Measurements from ENCODE around the gene KRTAP9-2. TPM values are rescaled to one million over a fixed set of nuclear protein-coding genes. Genes with fewer than 3 reads are reported as not detected.
"Not testable (repeated sequence)": the region's sequence is repeated elsewhere in the genome, so short reads cannot be mapped to it uniquely, and the experiment has no call there.

KRTAP9-2 gene
- total and polyA plus RNA-seq, 2 experiments from 2014 or later = not detected

GRCh38 chr17:41271858-41272257, 45.4 kb downstream of the KRTAP9-2 start:
- Histone ChIP-seq H2AFZ (no peak overlapping the region), H3K4me2 (ENCODE audit: unreplicated experiment) (no peak overlapping the region), H3F3A (ENCODE audit: insufficient read depth) (no peaks in the 10 kb centered on the region), H3K9me2 (ENCODE audit: insufficient read depth) (no peaks in the 10 kb centered on the region), H3K27ac (no peak overlapping the region), H3K9ac (no peak overlapping the region), H3K36me3 (ENCODE audit: low read depth) (no peaks in the 10 kb centered on the region), H4K20me1 (ENCODE audit: insufficient read depth) (no peaks in the 10 kb centered on the region), H3K27me3 (replicated peaks; ENCODE audit: insufficient read depth) (no peaks in the 10 kb centered on the region), H3K9me3 (ENCODE audit: low read depth) (no peaks in the 10 kb centered on the region), H3K4me1 (ENCODE audit: insufficient read depth) (no peaks in the 10 kb centered on the region), H3K79me2 (ENCODE audit: insufficient read depth) (no peaks in the 10 kb centered on the region), H3K4me3 (no peak overlapping the region)
- no CpG with 5 or more reads among the region's 1 CpG for WGBS, 2 experiments (ENCODE audit: low coverage in 1 of 2, low lambda C conversion rate in 2 of 2, missing lambda C conversion rate in 2 of 2)
- DNase-seq = no peak
- TF ChIP-seq EZH2 (IDR thresholded peaks at IDR 0.05; ENCODE audit: insufficient read depth, poor library complexity, severe bottlenecking) (no peak), EZH2phosphoT487 (IDR thresholded peaks at IDR 0.05; ENCODE audit: insufficient read depth, low read depth) (no peak)
- in situ Hi-C loops (cut with MboI) = no loop called here

- not testable (repeated sequence) for H3K9me2 ChIP-seq (ENCODE audit: insufficient read depth)
These were observed 49.3 kb downstream of the KRTAP9-2 start, which contains the start of gene KRTAP9-7 for GRCh38 chr17:41275648-41276190. Gene KRTAP9-7 (plus strand): TSS chr17:41275698. CDS start chr17:41275698, 0 bp downstream.

More at GRCh38 chr17:41275648-41276190, 49.3 kb downstream of the KRTAP9-2 start, which contains the start of gene KRTAP9-7:
- H3K27me3 ChIP-seq (replicated peaks; ENCODE audit: insufficient read depth); H4K20me1 ChIP-seq (ENCODE audit: insufficient read depth); H3F3A ChIP-seq (ENCODE audit: insufficient read depth); H3K9me3 ChIP-seq (ENCODE audit: low read depth); H3K79me2 ChIP-seq (ENCODE audit: insufficient read depth); DNase-seq; H3K27ac ChIP-seq; H3K4me2 ChIP-seq (ENCODE audit: unreplicated experiment); H3K9ac ChIP-seq; H2AFZ ChIP-seq; H3K36me3 ChIP-seq (ENCODE audit: low read depth); in situ Hi-C loops (cut with MboI); H3K4me1 ChIP-seq (ENCODE audit: insufficient read depth); H3K4me3 ChIP-seq: not testable (repeated sequence)
- WGBS, 2 experiments (ENCODE audit: low coverage in 1 of 2, low lambda C conversion rate in 2 of 2, missing lambda C conversion rate in 2 of 2) = 60 to 86% methylated on average over 3 of the region's 3 CpGs

Small RNA genes lying within 50 kb of the gene (small RNA-seq; reads per million reads assigned to genes)
- gene KRTAP4-17P (ENCODE audit: low read depth, low replicate concordance) = not detected

Other genes starting within 250 kb of the KRTAP9-2 start
Only the 30 nearest of the 41 such genes appear.
- gene KRTAP2-1, start 179.3 kb upstream of the KRTAP9-2 start, total RNA-seq (2014; rRNA removed; shearing (Covaris generic)) = not detected in 2 replicates
- not detected in 2 replicates for gene KRTAP2-1, start 179.3 kb upstream of the KRTAP9-2 start, polyA plus RNA-seq (2016; fragmentation: Nextera tagmentation; extraction: Ambion mirVana)
- gene KRTAP2-2, start 171.4 kb upstream of the KRTAP9-2 start, total RNA-seq (2014; rRNA removed; shearing (Covaris generic)) = not detected in 2 replicates
- 0.51 and 0.74 TPM in 2 replicates for gene KRTAP2-2, start 171.4 kb upstream of the KRTAP9-2 start, polyA plus RNA-seq (2016; fragmentation: Nextera tagmentation; extraction: Ambion mirVana)
- 0.38 and 13.4 TPM in 2 replicates for gene KRTAP2-3, start 166.5 kb upstream of the KRTAP9-2 start, total RNA-seq (2014; rRNA removed; shearing (Covaris generic))
- 54.3 and 55.2 TPM in 2 replicates for gene KRTAP2-3, start 166.5 kb upstream of the KRTAP9-2 start, polyA plus RNA-seq (2016; fragmentation: Nextera tagmentation; extraction: Ambion mirVana)
- gene KRTAP2-4, start 160.8 kb upstream of the KRTAP9-2 start, total RNA-seq (2014; rRNA removed; shearing (Covaris generic)) = not detected in 2 replicates
- not detected in 2 replicates for gene KRTAP2-4, start 160.8 kb upstream of the KRTAP9-2 start, polyA plus RNA-seq (2016; fragmentation: Nextera tagmentation; extraction: Ambion mirVana)
- gene KRTAP4-7, start 142.5 kb upstream of the KRTAP9-2 start, total RNA-seq (2014; rRNA removed; shearing (Covaris generic)) = not detected in 2 replicates
- gene KRTAP4-7, start 142.5 kb upstream of the KRTAP9-2 start, polyA plus RNA-seq (2016; fragmentation: Nextera tagmentation; extraction: Ambion mirVana) = not detected in 2 replicates
- not detected in 2 replicates for gene KRTAP4-8, start 128.5 kb upstream of the KRTAP9-2 start, total RNA-seq (2014; rRNA removed; shearing (Covaris generic))
- 0.20 TPM in 1 of 2 replicates, not detected in the other for gene KRTAP4-8, start 128.5 kb upstream of the KRTAP9-2 start, polyA plus RNA-seq (2016; fragmentation: Nextera tagmentation; extraction: Ambion mirVana)
- gene KRTAP4-16, start 124.4 kb upstream of the KRTAP9-2 start, total RNA-seq (2014; rRNA removed; shearing (Covaris generic)) = not detected in 2 replicates
- not detected in 2 replicates for gene KRTAP4-16, start 124.4 kb upstream of the KRTAP9-2 start, polyA plus RNA-seq (2016; fragmentation: Nextera tagmentation; extraction: Ambion mirVana)
- gene KRTAP4-9, start 121.3 kb upstream of the KRTAP9-2 start, total RNA-seq (2014; rRNA removed; shearing (Covaris generic)) = not detected in 2 replicates
- gene KRTAP4-9, start 121.3 kb upstream of the KRTAP9-2 start, polyA plus RNA-seq (2016; fragmentation: Nextera tagmentation; extraction: Ambion mirVana) = 0.49 and 0.51 TPM in 2 replicates
- not detected in 2 replicates for gene KRTAP4-11, start 108.3 kb upstream of the KRTAP9-2 start, total RNA-seq (2014; rRNA removed; shearing (Covaris generic))
- 0.29 TPM in 1 of 2 replicates, not detected in the other for gene KRTAP4-11, start 108.3 kb upstream of the KRTAP9-2 start, polyA plus RNA-seq (2016; fragmentation: Nextera tagmentation; extraction: Ambion mirVana)
- not detected in 2 replicates for gene KRTAP4-12, start 102.5 kb upstream of the KRTAP9-2 start, total RNA-seq (2014; rRNA removed; shearing (Covaris generic))
- gene KRTAP4-12, start 102.5 kb upstream of the KRTAP9-2 start, polyA plus RNA-seq (2016; fragmentation: Nextera tagmentation; extraction: Ambion mirVana) = 1.7 and 1.8 TPM in 2 replicates
- not detected in 2 replicates for gene KRTAP4-6, start 86.1 kb upstream of the KRTAP9-2 start, total RNA-seq (2014; rRNA removed; shearing (Covaris generic))
- not detected in 2 replicates for gene KRTAP4-6, start 86.1 kb upstream of the KRTAP9-2 start, polyA plus RNA-seq (2016; fragmentation: Nextera tagmentation; extraction: Ambion mirVana)
- gene KRTAP4-5, start 76.8 kb upstream of the KRTAP9-2 start, total RNA-seq (2014; rRNA removed; shearing (Covaris generic)) = not detected in 2 replicates
- not detected in 2 replicates for gene KRTAP4-5, start 76.8 kb upstream of the KRTAP9-2 start, polyA plus RNA-seq (2016; fragmentation: Nextera tagmentation; extraction: Ambion mirVana)
- not detected in 2 replicates for gene KRTAP4-4, start 65.9 kb upstream of the KRTAP9-2 start, total RNA-seq (2014; rRNA removed; shearing (Covaris generic))
- not detected in 2 replicates for gene KRTAP4-4, start 65.9 kb upstream of the KRTAP9-2 start, polyA plus RNA-seq (2016; fragmentation: Nextera tagmentation; extraction: Ambion mirVana)
- gene KRTAP4-3, start 58.4 kb upstream of the KRTAP9-2 start, total RNA-seq (2014; rRNA removed; shearing (Covaris generic)) = not detected in 2 replicates
- gene KRTAP4-3, start 58.4 kb upstream of the KRTAP9-2 start, polyA plus RNA-seq (2016; fragmentation: Nextera tagmentation; extraction: Ambion mirVana) = not detected in 2 replicates
- not detected in 2 replicates for gene KRTAP4-2, start 48.4 kb upstream of the KRTAP9-2 start, total RNA-seq (2014; rRNA removed; shearing (Covaris generic))
- not detected in 2 replicates for gene KRTAP4-2, start 48.4 kb upstream of the KRTAP9-2 start, polyA plus RNA-seq (2016; fragmentation: Nextera tagmentation; extraction: Ambion mirVana)
- gene KRTAP4-1, start 41.7 kb upstream of the KRTAP9-2 start, total RNA-seq (2014; rRNA removed; shearing (Covaris generic)) = 0.76 TPM in 1 of 2 replicates, not detected in the other
- not detected in 2 replicates for gene KRTAP4-1, start 41.7 kb upstream of the KRTAP9-2 start, polyA plus RNA-seq (2016; fragmentation: Nextera tagmentation; extraction: Ambion mirVana)
- not detected in 2 replicates for gene KRTAP9-1, start 36.8 kb upstream of the KRTAP9-2 start, total RNA-seq (2014; rRNA removed; shearing (Covaris generic))
- gene KRTAP9-1, start 36.8 kb upstream of the KRTAP9-2 start, polyA plus RNA-seq (2016; fragmentation: Nextera tagmentation; extraction: Ambion mirVana) = not detected in 2 replicates
- not detected in 2 replicates for gene KRTAP9-3, start 5.8 kb downstream of the KRTAP9-2 start, total RNA-seq (2014; rRNA removed; shearing (Covaris generic))
- gene KRTAP9-3, start 5.8 kb downstream of the KRTAP9-2 start, polyA plus RNA-seq (2016; fragmentation: Nextera tagmentation; extraction: Ambion mirVana) = not detected in 2 replicates
- not detected in 2 replicates for gene KRTAP9-8, start 11.4 kb downstream of the KRTAP9-2 start, total RNA-seq (2014; rRNA removed; shearing (Covaris generic))
- not detected in 2 replicates for gene KRTAP9-8, start 11.4 kb downstream of the KRTAP9-2 start, polyA plus RNA-seq (2016; fragmentation: Nextera tagmentation; extraction: Ambion mirVana)
- gene KRTAP9-4, start 23.0 kb downstream of the KRTAP9-2 start, total RNA-seq (2014; rRNA removed; shearing (Covaris generic)) = not detected in 2 replicates
- gene KRTAP9-4, start 23.0 kb downstream of the KRTAP9-2 start, polyA plus RNA-seq (2016; fragmentation: Nextera tagmentation; extraction: Ambion mirVana) = not detected in 2 replicates
- not detected in 2 replicates for gene KRTAP9-9, start 28.7 kb downstream of the KRTAP9-2 start, total RNA-seq (2014; rRNA removed; shearing (Covaris generic))
- not detected in 2 replicates for gene KRTAP9-9, start 28.7 kb downstream of the KRTAP9-2 start, polyA plus RNA-seq (2016; fragmentation: Nextera tagmentation; extraction: Ambion mirVana)
- gene KRTAP9-6, start 38.7 kb downstream of the KRTAP9-2 start, total RNA-seq (2014; rRNA removed; shearing (Covaris generic)) = not detected in 2 replicates
- not detected in 2 replicates for gene KRTAP9-6, start 38.7 kb downstream of the KRTAP9-2 start, polyA plus RNA-seq (2016; fragmentation: Nextera tagmentation; extraction: Ambion mirVana)
- gene KRTAP9-7, start 49.0 kb downstream of the KRTAP9-2 start, total RNA-seq (2014; rRNA removed; shearing (Covaris generic)) = not detected in 2 replicates
- gene KRTAP9-7, start 49.0 kb downstream of the KRTAP9-2 start, polyA plus RNA-seq (2016; fragmentation: Nextera tagmentation; extraction: Ambion mirVana) = not detected in 2 replicates
- not detected in 2 replicates for gene KRTAP29-1, start 76.2 kb downstream of the KRTAP9-2 start, total RNA-seq (2014; rRNA removed; shearing (Covaris generic))
- not detected in 2 replicates for gene KRTAP29-1, start 76.2 kb downstream of the KRTAP9-2 start, polyA plus RNA-seq (2016; fragmentation: Nextera tagmentation; extraction: Ambion mirVana)
- not detected in 2 replicates for gene KRTAP16-1, start 82.7 kb downstream of the KRTAP9-2 start, total RNA-seq (2014; rRNA removed; shearing (Covaris generic))
- not detected in 2 replicates for gene KRTAP16-1, start 82.7 kb downstream of the KRTAP9-2 start, polyA plus RNA-seq (2016; fragmentation: Nextera tagmentation; extraction: Ambion mirVana)
- gene KRTAP17-1, start 89.1 kb downstream of the KRTAP9-2 start, total RNA-seq (2014; rRNA removed; shearing (Covaris generic)) = not detected in 2 replicates
- gene KRTAP17-1, start 89.1 kb downstream of the KRTAP9-2 start, polyA plus RNA-seq (2016; fragmentation: Nextera tagmentation; extraction: Ambion mirVana) = not detected in 2 replicates
- gene KRT33A, start 124.2 kb downstream of the KRTAP9-2 start, total RNA-seq (2014; rRNA removed; shearing (Covaris generic)) = not detected in 2 replicates
- gene KRT33A, start 124.2 kb downstream of the KRTAP9-2 start, polyA plus RNA-seq (2016; fragmentation: Nextera tagmentation; extraction: Ambion mirVana) = not detected in 2 replicates
- gene KRT33B, start 143.2 kb downstream of the KRTAP9-2 start, total RNA-seq (2014; rRNA removed; shearing (Covaris generic)) = 0.25 and 0.76 TPM in 2 replicates
- gene KRT33B, start 143.2 kb downstream of the KRTAP9-2 start, polyA plus RNA-seq (2016; fragmentation: Nextera tagmentation; extraction: Ambion mirVana) = 1.0 and 1.2 TPM in 2 replicates
- 73.5 and 77.8 TPM in 2 replicates for gene KRT34, start 155.7 kb downstream of the KRTAP9-2 start, total RNA-seq (2014; rRNA removed; shearing (Covaris generic))
- gene KRT34, start 155.7 kb downstream of the KRTAP9-2 start, polyA plus RNA-seq (2016; fragmentation: Nextera tagmentation; extraction: Ambion mirVana) = 39.8 and 42.2 TPM in 2 replicates
- not detected in 2 replicates for gene KRT31, start 171.0 kb downstream of the KRTAP9-2 start, total RNA-seq (2014; rRNA removed; shearing (Covaris generic))
- gene KRT31, start 171.0 kb downstream of the KRTAP9-2 start, polyA plus RNA-seq (2016; fragmentation: Nextera tagmentation; extraction: Ambion mirVana) = not detected in 2 replicates

All from GM23248 (cell line).